Measurements from ENCODE around the gene BCS1L. TPM values are rescaled to one million over a fixed set of nuclear protein-coding genes. Genes with fewer than 3 reads are reported as not detected.

The BCS1L gene
- total and polyA plus RNA-seq, 2 of the 13 experiments (the other 11 are each of a cell fraction or from before 2014, with no cell fraction given), result 48.9 to 76.0 TPM

GRCh38 chr2:218658671-218659257, 719 bp upstream of the BCS1L start (continued):
- TF ChIP-seq DDIT3 (CRISPR knock-in tag; IDR thresholded peaks at IDR 0.05) (no peak), FOXK2 (IDR thresholded peaks at IDR 0.05) (no peak), ZNF510 (CRISPR knock-in tag; IDR thresholded peaks at IDR 0.05; ENCODE audit: low read depth) (0 out of 2 replicates have a peak, but pooled peaks have one; percentile 23), ONECUT2 (CRISPR knock-in tag; IDR thresholded peaks at IDR 0.05) (no peak), CHD4 (IDR thresholded peaks at IDR 0.05; ENCODE audit: borderline replicate concordance, low read length) (peak; percentile 67; the same call in 1 of the 2 replicates), ZSCAN29 (CRISPR knock-in tag; conservative IDR thresholded peaks at IDR 0.05) (0 out of 2 replicates have a peak, but pooled peaks have one; percentile 11), ZNF788 (CRISPR knock-in tag; IDR thresholded peaks at IDR 0.05; ENCODE audit: borderline replicate concordance) (0 out of 2 replicates have a peak, but pooled peaks have one; percentile 17), MAX (IDR thresholded peaks at IDR 0.05) (peak; percentile 64; the same call in 1 of the 2 replicates), AHDC1 (CRISPR knock-in tag; IDR thresholded peaks at IDR 0.05; ENCODE audit: borderline replicate concordance) (0 out of 2 replicates have a peak, but pooled peaks have one; percentile 8), ZNF616 (CRISPR knock-in tag; IDR thresholded peaks at IDR 0.05; ENCODE audit: low read depth) (peak; percentile 84; the same call in 1 of the 2 replicates), ZEB1 (IDR thresholded peaks at IDR 0.05; ENCODE audit: insufficient replicate concordance, low read depth) (peak; percentile 79), ZNF354B (CRISPR knock-in tag; IDR thresholded peaks at IDR 0.05) (0 out of 2 replicates have a peak, but pooled peaks have one; percentile 22), REPIN1 (CRISPR knock-in tag; IDR thresholded peaks at IDR 0.05; ENCODE audit: borderline replicate concordance, low read depth) (peak; percentile 13; the same call in 1 of the 2 replicates), NFE2L2 (IDR thresholded peaks at IDR 0.05; ENCODE audit: low read length) (no peak), ZNF292 (CRISPR knock-in tag; IDR thresholded peaks at IDR 0.05; ENCODE audit: borderline replicate concordance, low read depth) (no peak), ZBTB42 (CRISPR knock-in tag; IDR thresholded peaks at IDR 0.05) (peak; percentile 43; the same call in 1 of the 2 replicates), ATF7 (IDR thresholded peaks at IDR 0.05) (no peak), ATF7 (CRISPR knock-in tag; IDR thresholded peaks at IDR 0.05) (no peak), ZNF512B (CRISPR knock-in tag; IDR thresholded peaks at IDR 0.05; ENCODE audit: borderline replicate concordance) (0 out of 2 replicates have a peak, but pooled peaks have one; percentile 30), ZNF33A (CRISPR knock-in tag; IDR thresholded peaks at IDR 0.05; ENCODE audit: borderline replicate concordance) (no peak), FOXK1 (CRISPR knock-in tag; IDR thresholded peaks at IDR 0.05; ENCODE audit: borderline replicate concordance, low read depth) (peak; percentile 45; the same call in 1 of the 2 replicates)

Data from HepG2 (cell line).